Occipital lobe (tissue), 2 donors: Measurements from ENCODE around the gene C9. TPM values are rescaled to one million over a fixed set of nuclear protein-coding genes. Genes with fewer than 3 reads are reported as not detected.
"Not testable (repeated sequence)": the region's sequence is repeated elsewhere in the genome, so short reads cannot be mapped to it uniquely, and the experiment has no call there.

Experiments
- DNase-seq: peaks from one replicate; lab custom pipeline; 2025; lab: John Stamatoyannopoulos, UW
- total RNA-seq: library from RNA; depleted of rRNA; stranded (reverse); fragments of >200 nt; gene quantifications from one replicate; pipeline ENCODE4 v1.2.3, GENCODE V29; 2014

Gene C9
- total RNA-seq, 1 donor from 2014 or later: not detected

- DNase-seq: no peak
Observed at GRCh38 chr5:39262981-39263380, 101.3 kb downstream of the C9 start.

GRCh38 chr5:39260095-39260494, 104.2 kb downstream of the C9 start:
- no peak for DNase-seq

GRCh38 chr5:39257554-39257953, 106.7 kb downstream of the C9 start:
- no peak for DNase-seq

- no peak for DNase-seq
Observed at GRCh38 chr5:39256477-39257235, 107.6 kb downstream of the C9 start.

GRCh38 chr5:39255406-39255805, 108.9 kb downstream of the C9 start:
- DNase-seq: no peak

GRCh38 chr5:39254671-39255070, 109.6 kb downstream of the C9 start:
- no peak for DNase-seq

- DNase-seq: no peak
Observed at GRCh38 chr5:39253196-39253595, 111.1 kb downstream of the C9 start.

GRCh38 chr5:39249564-39250274, 114.6 kb downstream of the C9 start:
- DNase-seq: no peak

GRCh38 chr5:39249069-39249468, 115.2 kb downstream of the C9 start:
- no peak for DNase-seq

GRCh38 chr5:39240750-39241149, 123.5 kb downstream of the C9 start:
- no peak for DNase-seq

- DNase-seq: no peak
Observed at GRCh38 chr5:39238366-39239105, 125.8 kb downstream of the C9 start.

- DNase-seq: no peak
Observed at GRCh38 chr5:39236718-39237117, 127.6 kb downstream of the C9 start.

GRCh38 chr5:39235648-39236047, 128.6 kb downstream of the C9 start:
- DNase-seq: no peak

GRCh38 chr5:39234494-39234893, 129.8 kb downstream of the C9 start:
- not testable (repeated sequence) for DNase-seq

Other genes starting within 250 kb of the C9 start
- 1.4 TPM for gene FYB1, start 144.9 kb downstream of the C9 start, total RNA-seq
- gene DAB2, start 60.5 kb upstream of the C9 start, total RNA-seq: 23.4 TPM